A673 (cell line): ENCODE data around the gene ERCC6L. TPM values are rescaled to one million over a fixed set of nuclear protein-coding genes. Genes with fewer than 3 reads are reported as not detected.

ENCODE experiments used
- Bru-seq: library from RNA; stranded (reverse); fragments of 400-500 nt; gene quantifications from one replicate; lab custom pipeline; 2021; lab: Mats Ljungman, UMichigan
- BruChase-seq, 2 experiments: library from RNA; stranded (reverse); fragments of 400-500 nt; gene quantifications; one replicate each; lab custom pipeline; 2021; lab: Mats Ljungman, UMichigan
- BruUV-seq: library from RNA; stranded (reverse); fragments of 400-500 nt; replicated peaks from 2 replicates; lab custom pipeline; 2021; lab: Mats Ljungman, UMichigan
- CTCF ChIA-PET: fragments of 300-600 bp; sonication (Branson Sonifier 250); formaldehyde crosslinking; loops from one replicate; lab custom pipeline; 2022; ENCODE audit warnings: antibody characterized with exemption; lab: Charles Lee
- POLR2A ChIA-PET: fragments of 300-600 bp; sonication (Branson Sonifier 250); formaldehyde crosslinking; loops from one replicate; lab custom pipeline; 2022; ENCODE audit warnings: antibody characterized with exemption; ENCODE audit not compliant: low non-redundant PET; lab: Charles Lee
- DNase-seq: peaks from one replicate; pipeline ENCODE4 v3.0.0-alpha.2; 2015; ENCODE audit warnings: low spot score
- H3K27ac ChIP-seq: fragments of 200-600 bp; sonication (generic); 2 replicates; pipeline ENCODE4 v1.5.1; 2016; ENCODE audit warnings: mixed run types, low read depth, mild to moderate bottlenecking, mixed read lengths, antibody characterized with exemption, low read length; ENCODE audit not compliant: poor library complexity, severe bottlenecking
- H3K27me3 ChIP-seq: fragments of 200-600 bp; sonication (generic); replicated peaks from 2 replicates; pipeline ENCODE4 v1.6.1; 2017; ENCODE audit warnings: mixed run types, low read depth, mild to moderate bottlenecking, mixed read lengths, antibody characterized with exemption, low read length; ENCODE audit not compliant: insufficient read depth, poor library complexity
- H3K36me3 ChIP-seq: fragments of 200-600 bp; sonication (generic); 2 replicates; pipeline ENCODE4 v1.6.1; 2016; ENCODE audit warnings: mixed run types, mild to moderate bottlenecking, mixed read lengths, antibody characterized with exemption, low read length; ENCODE audit not compliant: insufficient read depth, poor library complexity, severe bottlenecking
- H3K4me1 ChIP-seq: fragments of 200-600 bp; sonication (generic); 2 replicates; pipeline ENCODE4 v1.6.1; 2017; ENCODE audit warnings: mixed run types, mild to moderate bottlenecking, mixed read lengths, antibody characterized with exemption, low read length; ENCODE audit not compliant: insufficient read depth, poor library complexity, severe bottlenecking
- H3K4me3 ChIP-seq: fragments of 200-600 bp; sonication (generic); 2 replicates; pipeline ENCODE4 v1.5.1; 2016; ENCODE audit warnings: low read depth, mixed run types, mild to moderate bottlenecking, mixed read lengths, low read length; ENCODE audit not compliant: poor library complexity, severe bottlenecking
- H3K9me3 ChIP-seq: fragments of 200-600 bp; sonication (generic); 2 replicates; pipeline ENCODE4 v1.6.1; 2016; ENCODE audit warnings: mixed run types, low read depth, mild to moderate bottlenecking, mixed read lengths, antibody characterized with exemption, low read length; ENCODE audit not compliant: poor library complexity, severe bottlenecking
- EZH2 ChIP-seq: fragments of 200-600 bp; sonication (generic); IDR thresholded peaks from 2 replicates; pipeline ENCODE4 v1.6.1; 2017; ENCODE audit warnings: borderline replicate concordance, low read depth, mild to moderate bottlenecking, mixed read lengths, antibody characterized with exemption, low read length; ENCODE audit not compliant: poor library complexity, severe bottlenecking
- intact Hi-C: fragments of 100-400 bp; cut with micrococcal nuclease; formaldehyde crosslinking; loops from one replicate; pipeline ENCODE4 v1.10.0; 2022; ENCODE audit not compliant: unreplicated experiment
- long read RNA-seq: library from polyadenylated mRNA; stranded (forward); transcript quantifications from one replicate; pipeline ENCODE4 v2.0.0, GENCODE V29; 2022
- total RNA-seq: library from RNA; stranded (reverse); gene quantifications from 2 replicates; pipeline ENCODE4 v1.2.3, GENCODE V29; 2021
- TF ChIP-seq, protein P1 (sequence below): fragments of 300-800, 200-600 bp; sonication (generic); conservative IDR thresholded peaks from 2 replicates; pipeline ENCODE4 v1.5.1; 2017; ENCODE audit warnings: low read depth, mild to moderate bottlenecking, antibody characterized with exemption, low read length, moderate library complexity, mixed read lengths

ERCC6L gene
- 16.1 and 17.0 TPM in 2 replicates for total RNA-seq
- Bru-seq, nascent RNA = percentile 71 among the genes with signal in this experiment
- BruChase-seq, experiment 1, labeled RNA remaining after a 2-hour chase = percentile 81 among the genes with signal in this experiment
- BruChase-seq, experiment 2, labeled RNA remaining after a 6-hour chase = percentile 77 among the genes with signal in this experiment
- long read RNA-seq, full-length matches to known transcripts = 45 of 50 reads
- long read RNA-seq, partial matches to known transcripts = 0 of 50 reads
- long read RNA-seq, other reads (novel, unspliced or antisense) = 5 of 50 reads

GRCh38 chrX:72238721-72239475, at the start of gene ERCC6L:
Gene ERCC6L, minus strand, starts transcription at chrX:72239027. Its CDS starts 116 bp downstream, at chrX:72238911.
- no peaks in the 10 kb centered on the region for H3K9me3 ChIP-seq
- H3K4me3 ChIP-seq = peak within 1 kb of the TSS; percentile 81
- H3K36me3 ChIP-seq = no peaks in the 10 kb centered on the region
- ChIA-PET CTCF (no interaction called here), POLR2A (interaction anchor here (1.0 kb wide), 1 partner anchor 38 kb away, joined by 4 read pairs; the partner anchor contains the start of gene RPS4X)
- TF ChIP-seq, protein P1, sequence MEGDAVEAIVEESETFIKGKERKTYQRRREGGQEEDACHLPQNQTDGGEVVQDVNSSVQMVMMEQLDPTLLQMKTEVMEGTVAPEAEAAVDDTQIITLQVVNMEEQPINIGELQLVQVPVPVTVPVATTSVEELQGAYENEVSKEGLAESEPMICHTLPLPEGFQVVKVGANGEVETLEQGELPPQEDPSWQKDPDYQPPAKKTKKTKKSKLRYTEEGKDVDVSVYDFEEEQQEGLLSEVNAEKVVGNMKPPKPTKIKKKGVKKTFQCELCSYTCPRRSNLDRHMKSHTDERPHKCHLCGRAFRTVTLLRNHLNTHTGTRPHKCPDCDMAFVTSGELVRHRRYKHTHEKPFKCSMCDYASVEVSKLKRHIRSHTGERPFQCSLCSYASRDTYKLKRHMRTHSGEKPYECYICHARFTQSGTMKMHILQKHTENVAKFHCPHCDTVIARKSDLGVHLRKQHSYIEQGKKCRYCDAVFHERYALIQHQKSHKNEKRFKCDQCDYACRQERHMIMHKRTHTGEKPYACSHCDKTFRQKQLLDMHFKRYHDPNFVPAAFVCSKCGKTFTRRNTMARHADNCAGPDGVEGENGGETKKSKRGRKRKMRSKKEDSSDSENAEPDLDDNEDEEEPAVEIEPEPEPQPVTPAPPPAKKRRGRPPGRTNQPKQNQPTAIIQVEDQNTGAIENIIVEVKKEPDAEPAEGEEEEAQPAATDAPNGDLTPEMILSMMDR = no peak
- no peak for TF ChIP-seq EZH2
- no peaks in the 10 kb centered on the region for H3K27me3 ChIP-seq
- H3K27ac ChIP-seq = peak within 1 kb of the TSS; percentile 66
- peak; percentile 93 for DNase-seq
- no TSS peak for BruUV-seq
- intact Hi-C loops = no loop called here
- peaks cover 10% of the 10 kb centered on the region for H3K4me1 ChIP-seq

GRCh38 chrX:72282302-72282701, 43.5 kb upstream of the ERCC6L start:
- H3K9me3 ChIP-seq = no peaks in the 10 kb centered on the region
- H3K4me3 ChIP-seq = no peak overlapping the region
- no peaks in the 10 kb centered on the region for H3K4me1 ChIP-seq
- no TSS peak for BruUV-seq
- intact Hi-C loops = no loop called here
- DNase-seq = no peak
- H3K27ac ChIP-seq = no peak overlapping the region
- POLR2A ChIA-PET = no interaction called here
- CTCF ChIA-PET = no interaction called here
- TF ChIP-seq, protein P1 = no peak
- no peak for TF ChIP-seq EZH2
- H3K36me3 ChIP-seq = no peaks in the 10 kb centered on the region
- peaks cover 14% of the 10 kb centered on the region for H3K27me3 ChIP-seq

DNA sequence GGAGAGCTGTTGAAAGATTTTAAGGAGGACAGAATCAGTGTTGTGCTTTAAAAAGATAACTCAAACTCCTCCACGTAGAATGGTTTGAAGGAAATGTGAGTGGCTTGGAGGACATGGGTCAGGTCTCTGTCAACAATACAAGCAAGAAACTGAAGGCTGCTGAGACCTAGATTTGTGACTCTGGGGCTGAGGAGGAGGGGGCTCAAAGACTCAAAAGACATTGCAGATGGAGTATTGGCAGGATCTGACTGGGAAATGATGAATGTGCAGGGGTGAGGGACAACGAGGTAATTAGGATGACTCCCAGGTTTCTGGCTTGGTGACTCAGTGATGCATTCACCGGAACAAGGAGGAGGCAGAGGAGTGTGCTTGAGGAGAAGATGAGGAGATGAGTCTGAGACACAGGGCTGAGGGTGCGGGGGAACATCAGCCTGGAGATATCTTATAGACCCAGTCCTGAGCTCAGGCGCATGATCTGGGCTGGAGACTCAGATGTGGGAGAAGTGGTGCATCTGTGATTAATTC, 41.6 kb upstream of the ERCC6L start:
- no peak for DNase-seq
- H3K9me3 ChIP-seq = no peaks in the 10 kb centered on the region
- H3K4me1 ChIP-seq = no peaks in the 10 kb centered on the region
- TF ChIP-seq, protein P1 = no peak
- TF ChIP-seq EZH2 = no peak
- no TSS peak for BruUV-seq
- ChIA-PET CTCF (no interaction called here), POLR2A (no interaction called here)
- intact Hi-C loops = no loop called here
- H3K27ac ChIP-seq = no peak overlapping the region
- H3K4me3 ChIP-seq = no peak overlapping the region
- peaks cover 12% of the 10 kb centered on the region for H3K36me3 ChIP-seq
- H3K27me3 ChIP-seq = peaks cover 8% of the 10 kb centered on the region
